GM04503 (cell line): ENCODE measurements around the gene MAPK14.
A peak's percentile ranks its signal among the peaks of the same experiment; 100 is the strongest.
"Not testable (repeated sequence)": the region's sequence is repeated elsewhere in the genome, so short reads cannot be mapped to it uniquely, and the experiment has no call there.

Experiments
- DNase-seq: peaks from one replicate; pipeline ENCODE4 v3.0.0-alpha.2; 2012; ENCODE audit warnings: low read depth

Gene MAPK14

GRCh38 chr6:36027501-36028087 is at the start of gene MAPK14:
Gene MAPK14, plus strand, starts transcription at chr6:36027808. Its CDS starts 350 bp downstream, at chr6:36028158.
- peak; percentile 97 for DNase-seq

DNA sequence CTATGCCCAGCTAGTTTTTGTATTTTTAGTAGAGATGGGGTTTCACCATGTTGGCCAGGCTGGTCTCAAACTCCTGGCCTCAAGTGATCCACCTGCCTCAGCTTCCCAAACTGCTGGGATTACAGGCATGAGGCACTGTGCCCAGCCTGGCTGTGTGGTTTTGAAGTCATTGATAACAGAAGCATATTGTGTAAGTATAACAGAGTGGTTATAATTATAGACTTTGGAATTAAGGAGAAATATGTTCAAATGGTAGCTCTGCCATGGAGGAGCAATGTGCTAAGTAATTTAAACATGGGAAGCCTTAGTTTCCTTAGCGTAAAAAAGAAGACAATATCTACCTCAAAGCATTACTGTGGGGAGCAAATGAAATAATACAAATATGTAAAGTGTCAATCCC is 47.5 kb upstream of the MAPK14 start:
- DNase-seq: not testable (repeated sequence)

DNA sequence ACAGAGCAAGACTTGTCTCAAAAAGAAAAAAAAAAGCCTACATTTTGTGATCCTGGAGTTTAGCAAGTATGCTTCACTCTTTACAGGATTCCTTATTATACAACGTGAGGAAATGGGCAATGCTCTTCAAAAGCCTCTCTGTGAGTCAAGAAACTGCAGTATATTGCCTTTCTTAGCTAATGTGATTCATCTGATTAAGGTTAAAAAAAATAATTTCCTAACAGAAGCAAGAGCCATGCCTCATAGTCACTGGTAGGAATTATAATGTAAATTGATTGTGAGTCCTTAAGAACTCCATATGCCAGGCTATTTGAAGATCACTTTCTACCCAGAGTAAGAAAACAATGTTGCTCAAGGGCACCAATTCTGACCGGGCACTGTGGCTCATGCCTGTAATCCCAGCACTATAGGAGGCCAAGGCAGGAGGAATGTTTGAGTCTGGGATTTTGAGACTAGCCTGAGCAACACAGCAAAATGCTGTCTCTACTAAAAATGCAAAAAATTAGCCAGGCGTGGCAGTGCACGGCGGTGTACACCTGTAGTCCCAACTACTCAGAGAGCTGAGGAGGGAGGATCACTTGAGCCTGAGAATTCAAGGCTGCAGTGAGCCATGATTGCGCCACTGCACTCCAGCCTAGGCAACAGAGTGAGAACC is 46.5 kb upstream of the MAPK14 start:
- no peak for DNase-seq

DNA sequence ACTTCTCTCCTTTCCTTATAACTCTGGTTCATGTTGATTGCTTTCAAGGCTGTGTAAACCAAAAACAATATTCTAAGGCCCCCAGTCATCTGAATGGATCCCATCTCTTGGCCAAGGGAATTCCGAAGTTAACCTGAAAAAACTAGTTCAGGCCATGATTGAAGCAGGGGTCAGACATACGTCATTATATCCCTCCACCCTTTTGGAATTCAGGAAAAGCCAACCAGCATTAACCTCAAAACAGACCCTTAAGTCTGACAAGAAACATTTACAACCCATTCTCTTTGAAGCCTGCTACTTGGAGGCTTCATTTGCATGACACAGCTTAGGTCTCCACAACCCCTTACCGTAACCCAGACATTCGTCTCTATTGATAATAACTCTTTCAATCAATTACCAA is 42.9 kb upstream of the MAPK14 start:
- no peak for DNase-seq

DNA sequence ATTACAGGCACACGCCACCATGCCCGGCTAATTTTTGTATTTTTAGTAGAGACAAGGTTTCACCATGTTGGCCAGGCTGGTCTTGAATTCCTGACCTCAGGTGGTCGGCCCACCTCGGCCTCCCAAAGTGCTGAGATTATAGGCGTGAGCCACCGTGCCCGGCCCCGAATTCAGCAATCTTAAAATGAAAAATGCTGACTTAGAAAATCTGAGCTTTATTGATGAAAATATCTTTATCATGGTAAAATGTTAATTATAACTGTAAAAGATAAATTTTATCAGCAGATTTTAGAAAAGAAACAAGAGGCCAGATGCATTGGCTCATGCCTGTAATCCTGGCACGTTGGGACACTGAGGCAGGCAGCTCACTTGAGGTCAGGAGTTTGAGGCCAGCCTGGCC is 39.6 kb upstream of the MAPK14 start:
- not testable (repeated sequence) for DNase-seq

GRCh38 chr6:35993150-35993549 is 34.5 kb upstream of the MAPK14 start:
- DNase-seq: no peak

- DNase-seq: no peak
These were observed 27.2 kb upstream of the MAPK14 start for GRCh38 chr6:36000451-36000850.

DNA sequence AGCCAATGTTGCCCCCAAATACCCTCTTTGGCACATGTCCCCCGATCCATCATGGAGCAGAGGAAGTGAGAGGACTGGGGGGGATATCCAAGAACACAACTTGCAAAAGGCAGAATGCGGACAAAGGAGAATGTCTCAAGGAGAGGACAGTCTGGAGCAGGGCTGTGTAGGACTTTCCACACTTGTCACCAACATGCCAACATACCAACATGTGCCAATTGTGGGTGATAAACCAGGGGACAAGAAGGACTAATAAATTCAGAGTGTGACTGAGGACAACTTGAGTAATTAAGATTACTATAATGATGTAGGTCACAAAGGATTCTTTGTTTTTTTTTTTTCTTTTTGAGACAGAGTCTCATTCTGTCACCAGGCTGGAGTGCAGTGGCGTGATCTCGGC is 11.9 kb upstream of the MAPK14 start:
- no peak for DNase-seq

DNA sequence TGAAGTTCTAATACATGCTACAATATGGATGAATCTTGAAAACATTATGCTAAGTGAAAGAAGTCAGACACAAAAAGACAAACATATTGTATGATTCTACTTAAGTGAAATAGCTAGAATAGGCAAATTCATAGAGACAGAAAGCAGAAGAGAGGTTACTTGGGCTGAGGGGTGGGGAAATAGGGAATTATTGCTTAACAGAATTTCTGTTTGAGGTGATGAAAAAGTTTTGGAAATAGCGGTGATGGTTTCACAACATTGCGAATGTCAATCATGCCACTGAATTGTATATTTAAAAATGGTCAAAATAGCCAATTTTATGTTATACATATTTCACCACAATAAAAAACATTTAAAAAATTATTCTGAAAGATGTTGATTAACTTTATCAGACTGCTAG is 9.3 kb upstream of the MAPK14 start:
- DNase-seq: no peak

DNA sequence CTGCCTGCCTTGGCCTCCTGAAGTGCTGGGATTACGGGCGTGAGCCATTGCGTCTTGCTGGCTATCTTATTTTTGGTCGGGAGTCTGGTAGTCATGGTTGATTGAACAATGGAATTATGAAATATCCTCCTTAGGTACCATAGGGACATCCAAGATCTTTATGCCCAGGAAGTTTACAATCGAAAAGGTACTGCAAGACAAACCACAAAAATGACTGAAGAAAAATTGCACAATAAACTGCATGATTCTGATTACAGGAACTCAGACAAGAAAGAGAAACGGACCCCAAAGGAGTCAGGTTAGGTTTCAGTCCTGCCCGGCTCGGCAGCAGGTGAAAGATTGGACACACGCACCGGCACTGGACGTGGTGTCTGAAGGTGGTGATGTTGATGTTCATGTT is 8.4 kb upstream of the MAPK14 start:
- no peak for DNase-seq

- DNase-seq: no peak
These were observed 7.5 kb upstream of the MAPK14 start for GRCh38 chr6:36020154-36020553.

DNA sequence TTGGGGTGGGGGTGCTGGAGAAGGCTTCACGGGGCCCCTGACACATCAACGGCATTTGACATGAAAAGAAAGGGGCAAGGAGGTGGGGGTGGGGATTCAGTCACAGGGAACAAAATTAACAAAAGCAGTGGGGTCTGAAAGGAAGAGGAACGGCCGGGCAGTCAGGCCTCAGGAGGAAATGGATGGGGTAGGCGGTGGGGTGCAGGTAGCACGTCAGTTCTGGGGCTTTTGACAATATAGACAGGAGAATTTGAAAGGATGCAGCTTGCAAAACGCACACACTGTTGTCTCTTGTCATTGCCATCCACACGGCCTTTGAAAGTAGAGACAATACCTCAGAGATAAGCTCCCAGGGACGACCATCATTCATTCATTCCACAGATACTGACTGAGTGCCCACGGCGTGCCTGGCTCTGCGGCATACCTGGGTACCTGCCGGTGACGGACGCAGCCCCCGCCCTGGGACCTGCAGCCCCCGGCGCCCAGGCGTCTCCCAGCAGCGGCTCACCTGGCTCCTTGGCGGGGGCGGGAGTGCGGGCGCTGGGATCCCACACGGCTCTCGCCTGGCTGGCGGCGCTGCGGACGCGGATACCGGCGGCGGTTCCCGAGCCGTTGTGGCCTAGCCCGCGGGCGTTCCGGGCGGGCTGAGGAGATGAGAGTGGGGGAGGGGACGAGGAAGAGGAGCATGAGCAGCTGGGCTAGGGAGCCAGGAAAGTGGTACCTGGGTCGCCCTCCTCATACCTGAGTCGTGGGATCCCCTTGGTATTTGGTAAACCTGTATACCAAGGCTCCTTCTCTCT is 3.4 kb upstream of the MAPK14 start, which contains the start of gene SLC26A8:
TSS of gene SLC26A8 (minus strand) at position 646 of the 800 bp plus-strand sequence. CDS start 4,934 bp downstream, outside the sequence.
- no peak for DNase-seq

DNA sequence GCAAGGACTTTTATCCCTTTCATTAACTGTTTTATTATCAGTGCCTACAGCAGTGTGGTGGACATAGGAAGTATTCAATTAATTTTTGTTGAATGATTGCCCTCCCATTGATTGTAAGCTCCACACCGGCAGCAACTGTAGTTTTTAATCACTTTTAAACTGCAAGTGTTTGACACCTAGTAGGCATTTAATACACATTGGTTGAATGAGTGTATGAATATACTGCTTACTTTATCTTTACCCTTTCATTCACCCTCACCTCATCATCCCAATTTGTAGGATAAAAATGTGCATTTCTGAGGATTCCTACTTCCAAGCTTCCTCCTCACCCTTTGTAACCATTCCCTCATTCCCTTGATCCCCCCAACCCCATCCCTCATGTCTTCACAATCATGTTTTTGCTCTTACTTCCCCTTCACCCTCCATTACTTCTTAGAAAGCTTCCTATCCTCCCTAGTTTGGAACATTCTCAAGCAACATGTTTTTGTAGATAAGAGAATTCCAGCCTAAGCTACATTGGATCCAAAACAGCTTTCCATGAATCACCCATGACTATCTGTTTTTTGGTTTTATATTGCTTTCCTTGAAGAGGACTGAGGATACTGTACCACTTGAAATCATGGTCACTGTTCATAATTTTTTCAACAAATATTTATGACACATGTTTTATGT is 2.2 kb upstream of the MAPK14 start:
- no peak for DNase-seq

DNA sequence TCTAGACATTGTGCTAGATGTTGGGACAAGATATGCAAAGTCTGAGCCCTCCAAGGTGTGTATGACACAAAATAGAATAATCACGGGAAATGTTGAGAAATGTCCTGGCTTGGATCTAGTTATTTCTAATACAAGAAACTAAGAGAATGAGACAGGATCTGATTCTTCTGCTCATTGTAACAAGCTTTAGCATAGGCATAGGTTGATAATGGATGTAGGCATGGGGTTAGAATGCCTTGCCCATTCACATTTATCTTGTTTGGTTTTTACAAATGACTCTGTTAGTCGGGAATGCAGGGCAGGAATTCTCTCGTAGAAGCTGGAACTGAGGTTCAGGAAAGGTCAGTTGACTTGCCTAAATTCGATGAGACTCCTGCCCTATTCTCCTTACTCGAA is 1.7 kb upstream of the MAPK14 start:
- DNase-seq: no peak

DNA sequence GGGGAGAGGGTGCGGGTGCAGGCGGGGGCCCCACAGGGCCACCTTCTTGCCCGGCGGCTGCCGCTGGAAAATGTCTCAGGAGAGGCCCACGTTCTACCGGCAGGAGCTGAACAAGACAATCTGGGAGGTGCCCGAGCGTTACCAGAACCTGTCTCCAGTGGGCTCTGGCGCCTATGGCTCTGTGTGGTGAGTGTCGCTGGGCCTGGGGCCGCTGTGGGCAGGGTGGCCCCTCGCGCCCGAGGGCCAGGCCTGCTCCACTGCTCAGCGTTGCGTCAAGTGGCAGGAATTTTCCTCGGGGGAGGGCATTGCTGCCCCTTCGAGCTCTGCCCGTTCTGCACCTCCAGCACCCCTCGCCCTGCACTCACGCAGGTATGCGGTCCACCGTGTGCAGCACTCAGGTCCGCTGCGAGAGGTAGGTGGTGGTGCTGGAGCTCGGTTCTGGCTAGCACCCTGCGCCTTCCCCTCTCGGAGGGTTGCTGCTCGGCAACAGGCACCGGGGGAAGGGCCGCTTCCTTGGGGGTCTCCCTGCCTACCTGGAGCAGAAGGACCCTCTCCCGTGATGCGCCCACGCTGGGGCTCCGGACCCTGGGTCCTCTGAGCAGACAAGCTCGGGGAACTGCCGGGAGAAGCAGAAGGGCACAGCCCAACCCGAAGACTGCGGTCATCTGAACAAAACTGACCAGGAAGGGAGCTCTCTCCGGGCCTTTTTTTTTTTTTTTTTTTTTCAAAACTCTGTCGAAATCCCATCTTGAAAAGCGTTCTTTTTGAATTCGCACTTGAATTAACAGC is 674 bp downstream of the MAPK14 start:
- DNase-seq: no peak

DNA sequence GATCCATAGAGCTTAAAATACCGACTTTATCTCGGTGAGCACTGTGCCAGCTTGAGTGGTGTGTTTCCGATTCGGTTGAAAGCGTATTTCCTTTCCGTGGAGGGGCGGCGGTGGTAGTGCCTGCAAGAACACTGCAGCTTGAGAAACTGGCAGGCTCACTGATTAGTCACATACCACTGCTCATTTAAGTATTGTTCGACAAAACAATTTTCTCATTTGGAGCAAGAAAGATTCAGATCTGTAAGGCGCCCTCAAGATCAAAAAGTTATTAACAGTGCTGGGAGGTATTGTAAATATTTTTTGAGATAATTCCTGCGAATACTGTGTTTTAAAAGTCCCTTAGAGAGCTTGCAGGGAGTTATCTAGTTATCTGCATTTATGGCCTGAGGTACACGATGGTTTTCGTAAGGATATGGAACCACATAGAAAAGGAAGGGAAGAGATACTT is 1.3 kb downstream of the MAPK14 start:
- peak; percentile 29 for DNase-seq

- peak; percentile 70 for DNase-seq
These were observed 1.9 kb downstream of the MAPK14 start for GRCh38 chr6:36029464-36029863.

GRCh38 chr6:36032261-36032660 is 4.7 kb downstream of the MAPK14 start:
- DNase-seq: no peak

GRCh38 chr6:36033144-36033543 is 5.5 kb downstream of the MAPK14 start:
- not testable (repeated sequence) for DNase-seq

GRCh38 chr6:36033935-36034334 is 6.3 kb downstream of the MAPK14 start:
- no peak for DNase-seq

DNA sequence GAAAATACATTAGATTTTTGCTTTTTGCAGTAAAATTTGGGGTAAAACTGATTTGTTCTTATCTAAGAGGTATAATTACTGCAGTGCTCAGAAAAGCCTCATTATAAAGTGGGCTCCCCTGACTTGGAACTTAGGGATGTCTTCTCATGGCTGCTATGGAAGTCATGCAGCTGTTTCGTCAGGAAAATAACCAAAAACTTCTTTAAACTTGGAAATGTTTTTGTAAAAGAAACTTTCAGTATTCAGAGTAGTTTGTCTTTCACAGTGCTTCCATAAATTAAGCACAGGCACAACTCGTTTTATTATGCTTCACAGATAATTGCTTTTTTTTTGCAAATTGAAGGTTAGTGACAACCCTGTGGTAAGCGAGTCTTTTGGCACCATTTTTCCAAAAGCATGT is 6.8 kb downstream of the MAPK14 start:
- no peak for DNase-seq

DNA sequence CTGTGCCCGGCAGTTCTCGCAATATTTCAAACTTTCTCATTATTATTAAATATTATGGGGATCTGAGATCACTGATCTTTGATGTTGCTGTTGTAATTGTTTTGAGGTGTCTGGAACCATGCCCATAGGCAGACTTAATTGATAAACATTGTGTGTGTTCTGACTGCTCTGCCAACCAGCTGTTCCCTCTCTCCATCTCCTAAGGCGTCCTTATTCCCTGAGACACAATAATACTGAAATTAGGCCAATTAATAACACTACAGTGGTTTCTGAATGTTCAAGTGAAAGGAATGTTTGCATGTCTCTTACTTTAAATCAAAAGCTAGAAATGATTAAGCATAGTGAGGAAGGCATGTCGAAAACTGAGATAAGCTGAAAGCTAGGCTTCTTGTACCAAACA is 7.6 kb downstream of the MAPK14 start:
- DNase-seq: no peak
